ENCODE measurements around the gene IL6R.
"Not testable (repeated sequence)": the region's sequence is repeated elsewhere in the genome, so short reads cannot be mapped to it uniquely, and the experiment has no call there.

The IL6R gene

DNA sequence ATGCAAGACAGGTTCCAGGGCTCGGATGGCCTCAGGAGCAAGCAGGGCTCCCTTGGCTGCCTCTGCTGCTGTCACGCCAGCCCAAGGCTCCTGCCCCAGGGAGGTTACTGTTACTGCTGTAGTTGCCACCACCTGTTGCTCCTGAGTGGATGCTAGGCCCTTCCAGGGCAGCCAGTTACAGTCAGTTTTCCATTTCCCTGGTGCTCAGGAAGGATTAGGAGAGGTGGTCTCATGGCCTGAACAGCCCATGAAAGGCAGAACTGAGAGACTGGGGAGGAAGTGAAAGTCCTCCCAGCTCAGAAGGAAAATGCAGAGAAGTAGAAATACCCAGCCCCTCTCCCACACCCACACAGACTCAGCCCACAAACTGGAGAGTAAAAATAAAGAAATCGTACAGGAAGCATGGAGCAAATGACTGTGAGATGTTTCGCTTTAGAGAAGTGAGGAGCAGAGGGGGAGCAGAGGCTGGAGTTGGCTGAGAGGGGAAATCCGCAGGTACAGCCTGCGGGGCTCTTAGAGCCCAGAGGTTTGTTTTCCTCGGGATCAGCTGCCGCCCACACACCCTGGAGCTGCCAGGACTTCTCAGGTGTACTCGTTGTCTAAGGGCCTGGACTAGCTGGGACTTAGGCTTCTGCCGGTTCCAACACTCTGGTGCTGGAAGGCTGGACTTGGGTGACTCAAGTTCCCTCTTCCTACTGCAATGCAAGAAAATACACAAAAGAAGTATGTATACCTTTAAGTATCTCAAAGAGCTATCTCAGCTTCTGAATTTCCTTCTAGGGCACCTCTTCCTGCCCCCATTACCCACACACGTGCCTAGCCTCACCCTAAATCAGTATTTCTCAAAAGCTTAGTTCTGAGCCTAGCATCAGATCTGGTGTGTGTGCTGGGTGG, 2.3 kb downstream of the IL6R start:
- DNase-seq = no peak

DNA sequence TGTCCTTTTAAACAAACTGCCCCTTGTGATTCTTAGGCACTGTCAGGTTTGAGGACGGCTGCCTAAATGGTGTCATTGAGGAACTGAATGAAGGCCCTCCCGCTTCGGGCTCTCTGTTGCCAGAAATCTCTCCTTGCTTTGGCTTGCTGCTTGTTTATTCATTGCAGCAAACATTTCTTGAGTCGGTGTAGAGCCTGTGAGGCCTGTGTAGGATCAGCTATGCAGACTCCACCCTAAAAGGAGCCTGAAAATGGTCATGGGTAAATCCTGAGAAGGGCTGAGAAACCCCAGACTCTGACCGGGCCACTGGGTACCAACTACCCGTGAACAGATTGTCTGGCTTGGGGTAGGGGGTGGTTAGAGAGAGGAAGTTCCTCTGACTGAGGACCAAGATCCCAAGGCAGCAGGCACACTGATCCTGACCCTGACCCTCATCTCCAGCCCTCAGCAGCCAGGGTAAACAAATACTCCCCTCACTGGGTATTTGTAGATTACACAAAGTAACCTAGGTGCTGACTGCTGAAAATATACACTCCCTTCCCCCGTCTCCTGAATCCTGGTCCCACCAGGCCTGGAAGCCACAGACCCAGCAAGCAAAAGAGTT, 3.1 kb downstream of the IL6R start:
- DNase-seq = no peak

DNA sequence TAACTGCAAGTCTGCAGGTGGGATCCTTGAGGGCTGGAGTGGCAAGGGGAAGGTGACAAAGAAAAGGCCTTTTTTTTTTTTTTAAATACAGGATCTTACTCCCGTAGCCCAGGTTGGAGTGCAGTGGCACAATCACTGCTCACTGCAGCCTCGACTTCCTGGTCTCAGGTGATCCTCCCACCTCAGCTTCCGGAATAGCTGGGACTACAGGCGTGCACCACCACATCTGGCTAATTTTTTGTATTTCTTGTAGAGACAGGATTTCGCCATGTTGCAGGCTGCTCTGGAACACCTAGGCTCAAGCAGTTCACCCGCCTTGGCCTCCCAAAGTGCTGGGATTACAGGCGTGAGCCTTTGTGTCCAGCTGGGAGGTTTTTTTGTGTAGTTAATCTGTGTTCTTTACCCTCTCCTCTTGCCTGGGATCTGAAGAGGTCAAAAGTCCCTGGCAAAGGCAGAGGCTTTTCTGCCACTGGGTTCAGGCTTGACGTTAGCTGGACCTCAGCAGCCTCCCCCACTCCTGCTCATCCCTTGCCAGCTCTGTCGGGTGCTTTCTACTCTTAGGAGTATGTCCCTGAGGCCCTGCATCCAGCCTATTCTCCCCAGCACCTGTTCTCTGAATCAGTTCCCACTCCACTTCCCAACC, 5.2 kb downstream of the IL6R start:
- no peak for DNase-seq

DNA sequence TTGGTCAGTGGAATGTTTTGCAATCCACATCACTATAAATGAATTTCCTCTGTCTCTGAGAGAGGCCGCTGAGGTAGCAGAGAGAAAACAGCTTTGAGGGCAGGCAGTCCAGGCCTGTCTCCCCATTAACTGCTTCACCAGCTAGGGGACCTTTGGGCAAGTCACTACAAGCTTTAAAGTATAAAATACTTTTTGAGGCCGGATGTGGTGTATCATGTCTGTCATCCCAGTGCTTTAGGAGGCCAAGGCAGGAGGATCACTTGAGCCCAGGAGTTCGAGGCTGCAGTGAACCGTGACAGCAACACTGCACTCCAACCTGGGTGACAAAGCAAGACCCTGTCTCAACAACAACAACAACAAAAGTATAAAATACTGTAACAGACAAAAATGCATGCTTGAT, 6.4 kb downstream of the IL6R start:
- no peak for DNase-seq

DNA sequence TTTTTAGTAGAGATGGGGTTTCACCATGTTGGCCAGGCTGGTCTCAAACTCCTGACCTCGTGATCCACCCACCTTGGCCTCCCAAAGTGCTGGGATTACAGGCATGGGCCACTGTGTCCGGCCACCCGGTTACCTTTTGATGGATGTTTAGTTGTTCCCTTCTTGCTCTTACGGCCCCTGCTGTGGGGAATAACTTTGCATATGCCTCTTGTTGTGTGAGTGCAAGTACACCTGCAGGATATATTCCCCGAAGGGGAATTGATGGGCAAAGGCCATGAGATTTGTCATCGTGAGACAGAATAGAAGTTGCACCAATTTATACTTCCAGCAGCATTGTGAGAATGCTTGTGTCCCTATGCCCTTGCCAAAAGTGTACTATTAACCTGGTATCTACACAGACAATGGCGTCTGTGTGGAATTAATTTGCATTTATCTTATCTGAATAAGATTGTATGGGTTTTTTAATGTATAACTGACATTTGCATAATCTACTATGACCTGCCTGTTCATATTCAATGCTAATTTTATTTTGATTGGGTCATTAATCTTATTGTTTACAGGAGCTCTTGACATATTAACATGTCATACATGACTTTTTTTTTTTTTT, 8.1 kb downstream of the IL6R start:
- no peak for DNase-seq

DNA sequence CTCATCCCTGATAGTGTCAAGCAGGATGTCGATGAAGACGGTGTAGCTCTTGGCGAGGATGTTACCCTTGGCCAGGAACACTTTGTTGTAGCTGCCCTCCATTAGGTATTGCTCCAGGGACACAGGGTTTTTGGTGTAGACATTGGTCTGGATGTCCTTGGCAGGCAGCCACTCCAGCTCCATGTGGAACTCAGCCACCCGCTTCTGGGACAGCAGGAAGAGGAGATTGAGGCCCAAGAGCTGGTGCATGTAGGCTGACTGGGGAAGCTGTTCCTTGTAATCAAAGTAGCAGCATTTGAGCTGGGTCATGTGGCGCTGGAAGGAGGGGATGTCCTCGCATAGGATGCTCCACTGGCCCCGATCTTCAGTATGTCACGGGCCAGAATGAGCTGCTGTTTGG, 9.5 kb downstream of the IL6R start:
- no peak for DNase-seq

DNA sequence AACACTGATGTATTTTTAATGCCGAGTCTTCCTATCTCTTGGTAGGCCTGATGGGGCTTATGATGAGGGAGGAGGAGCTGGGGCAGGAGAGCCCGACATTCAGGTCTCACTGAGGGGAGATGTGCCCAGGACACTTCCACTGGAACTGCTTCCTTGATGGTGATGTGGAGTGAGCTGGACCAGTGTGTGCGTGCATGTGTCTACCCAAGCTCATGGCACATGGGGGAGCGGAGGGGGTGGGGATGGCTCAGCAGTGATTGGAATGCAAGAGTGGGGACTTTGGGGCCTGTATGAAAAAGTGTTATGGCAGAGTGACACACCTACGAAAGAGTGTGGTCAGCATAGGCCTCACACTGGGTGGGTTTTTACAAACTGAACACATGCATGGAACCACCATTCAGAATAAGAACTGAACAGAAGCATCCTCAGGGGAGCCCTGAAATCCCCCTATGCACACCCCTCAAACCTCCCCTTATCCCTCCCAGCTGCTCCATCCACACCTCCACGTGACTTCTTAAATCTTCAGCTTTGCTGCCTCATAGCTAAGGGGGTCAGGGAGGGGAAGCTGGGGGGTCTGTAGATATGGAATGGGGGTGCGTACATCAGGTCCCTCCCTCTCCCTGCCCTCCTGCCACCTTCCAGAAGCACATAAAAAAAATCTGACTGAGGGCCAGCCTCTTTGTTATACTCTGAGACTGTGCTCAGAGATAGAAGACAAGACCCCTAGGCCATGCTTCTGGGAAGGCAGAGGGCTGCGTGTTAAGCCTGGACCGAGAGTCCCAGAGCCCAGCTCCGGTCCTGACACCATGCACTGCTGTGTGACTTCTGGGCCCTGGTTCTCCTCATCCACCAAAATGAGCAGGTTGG, 11.6 kb downstream of the IL6R start:
- DNase-seq = no peak

DNA sequence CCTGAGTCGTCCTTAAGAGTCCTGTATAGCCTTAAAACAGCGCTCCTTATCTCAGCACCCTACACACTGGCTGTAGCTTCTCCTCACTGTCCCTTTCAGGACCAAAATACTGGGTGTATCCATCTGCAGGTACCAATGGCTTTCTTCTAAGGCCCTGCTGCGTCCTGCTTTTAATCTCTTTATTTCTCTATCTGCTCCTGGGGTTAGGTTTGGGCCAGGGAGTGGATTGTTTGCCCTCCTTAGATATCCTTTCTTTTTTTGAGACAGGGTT, 12.1 kb downstream of the IL6R start:
- no peak for DNase-seq

DNA sequence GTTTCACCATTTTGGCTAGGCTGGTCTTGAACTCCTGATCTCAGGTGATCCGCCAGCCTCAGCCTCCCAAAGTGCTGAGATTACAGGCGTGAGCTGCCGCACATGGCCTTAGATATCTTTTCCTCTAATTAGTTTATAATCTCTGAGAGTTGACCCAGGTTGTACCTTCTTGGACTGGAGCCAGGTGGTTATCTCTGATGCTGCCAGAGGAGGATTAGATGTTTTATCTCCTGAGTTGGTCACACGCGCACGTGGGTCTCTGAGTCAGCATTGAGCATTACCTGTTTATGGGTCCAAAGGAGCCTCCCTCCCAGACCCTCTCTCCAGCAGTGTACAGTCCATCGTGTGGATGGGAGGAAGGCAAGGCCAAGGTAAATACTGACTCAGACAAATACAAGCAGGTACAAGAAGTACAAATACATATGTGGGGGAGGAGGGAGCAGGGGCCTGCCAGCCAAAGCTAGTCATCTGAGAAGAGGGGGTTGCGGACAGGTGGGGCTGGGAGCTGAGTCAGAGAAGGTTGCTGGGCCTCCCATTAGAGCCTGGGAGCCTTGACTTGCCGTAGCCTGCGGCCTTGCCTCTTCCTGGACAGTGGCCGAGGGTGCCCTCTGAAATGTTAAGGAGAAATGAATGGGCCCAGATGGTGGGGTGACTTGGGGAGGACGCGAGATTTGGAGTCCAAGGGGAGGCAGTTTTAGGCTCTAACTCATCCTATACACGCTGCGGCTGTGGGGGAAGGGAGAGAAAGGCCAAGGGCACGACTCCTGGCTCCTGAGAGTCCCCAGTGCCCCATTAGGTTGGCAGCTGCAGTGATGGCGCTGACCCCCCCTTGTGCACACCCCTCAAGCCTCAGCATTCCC, 13.1 kb downstream of the IL6R start:
- no peak for DNase-seq

DNA sequence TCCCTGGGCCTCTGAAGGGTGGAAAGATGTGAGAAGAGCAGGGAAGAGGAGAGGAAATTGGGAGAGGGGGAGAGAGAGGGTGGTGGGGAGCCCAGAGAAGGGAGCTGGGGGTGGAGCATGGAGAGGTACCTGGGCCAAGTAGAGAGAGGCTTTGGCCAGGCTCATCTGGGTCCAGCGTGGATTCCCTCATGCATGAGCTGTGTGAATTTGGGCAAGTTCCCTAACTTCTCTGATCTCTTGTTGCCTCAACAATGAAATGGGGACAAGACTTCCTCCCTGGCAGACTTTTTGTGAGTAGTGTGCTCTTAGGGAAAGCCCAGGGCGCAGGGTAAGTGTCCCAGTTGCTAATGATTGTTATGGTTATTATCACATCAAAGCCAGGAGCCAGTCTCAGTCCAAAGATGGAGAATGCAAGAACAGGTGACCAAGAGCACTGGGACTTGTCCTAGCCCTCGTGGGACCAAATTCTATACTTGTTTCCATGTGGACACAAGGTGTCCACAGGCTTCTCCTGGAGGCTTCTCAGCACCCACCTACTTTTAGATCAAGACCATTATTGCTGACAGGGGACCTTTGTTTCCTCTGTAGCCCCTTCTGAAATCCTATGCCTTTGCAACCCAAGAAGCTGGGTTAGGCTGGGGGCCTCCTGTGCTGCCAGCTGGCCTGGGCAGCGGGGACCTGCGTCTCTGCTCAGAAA, 13.9 kb downstream of the IL6R start:
- DNase-seq = no peak

DNA sequence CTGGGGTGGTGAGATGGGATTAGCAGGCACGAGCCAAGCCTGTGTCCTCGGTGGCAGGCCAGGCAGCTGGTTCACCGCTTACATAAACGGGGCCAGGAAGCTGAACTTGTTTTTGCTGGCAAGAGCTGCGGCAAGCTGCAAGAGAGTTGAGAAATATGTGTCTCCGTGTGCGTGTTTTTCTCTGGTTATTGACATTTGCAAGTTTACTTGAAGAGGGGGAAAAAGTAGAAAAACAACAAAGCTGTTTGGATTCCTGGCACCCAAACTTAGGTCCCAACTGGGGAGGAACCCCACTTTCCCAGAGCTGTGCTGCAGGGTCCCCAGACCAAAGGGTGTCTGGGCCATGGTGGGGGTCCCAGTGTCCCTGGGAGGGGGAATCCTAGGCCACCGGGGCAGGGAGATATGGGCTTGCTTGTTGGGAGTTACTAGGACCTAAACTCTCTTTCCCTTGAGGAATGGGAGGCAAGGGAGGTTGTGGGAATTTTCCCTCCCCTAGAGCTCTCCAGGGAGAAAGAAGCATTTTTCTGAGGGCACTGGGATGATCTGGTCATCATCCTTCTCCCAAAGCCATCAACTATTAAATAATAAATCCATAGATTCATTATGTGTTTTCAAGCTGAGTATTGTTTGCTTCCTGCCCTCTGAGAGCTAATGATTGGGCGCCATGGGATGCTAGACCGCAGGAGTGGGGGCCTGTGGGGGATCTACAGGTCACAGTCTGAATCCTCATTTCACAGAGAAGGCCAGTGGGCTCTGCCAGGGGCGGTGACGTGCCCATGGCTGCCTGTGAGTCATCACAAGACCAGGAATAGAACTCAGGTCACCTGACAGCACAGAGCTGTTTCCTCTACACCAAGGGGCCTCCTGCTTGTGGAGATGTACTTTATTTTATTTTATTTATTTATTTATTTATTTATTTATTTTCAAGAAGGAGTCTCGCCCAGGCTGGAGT, 14.8 kb downstream of the IL6R start:
- no peak for DNase-seq

DNA sequence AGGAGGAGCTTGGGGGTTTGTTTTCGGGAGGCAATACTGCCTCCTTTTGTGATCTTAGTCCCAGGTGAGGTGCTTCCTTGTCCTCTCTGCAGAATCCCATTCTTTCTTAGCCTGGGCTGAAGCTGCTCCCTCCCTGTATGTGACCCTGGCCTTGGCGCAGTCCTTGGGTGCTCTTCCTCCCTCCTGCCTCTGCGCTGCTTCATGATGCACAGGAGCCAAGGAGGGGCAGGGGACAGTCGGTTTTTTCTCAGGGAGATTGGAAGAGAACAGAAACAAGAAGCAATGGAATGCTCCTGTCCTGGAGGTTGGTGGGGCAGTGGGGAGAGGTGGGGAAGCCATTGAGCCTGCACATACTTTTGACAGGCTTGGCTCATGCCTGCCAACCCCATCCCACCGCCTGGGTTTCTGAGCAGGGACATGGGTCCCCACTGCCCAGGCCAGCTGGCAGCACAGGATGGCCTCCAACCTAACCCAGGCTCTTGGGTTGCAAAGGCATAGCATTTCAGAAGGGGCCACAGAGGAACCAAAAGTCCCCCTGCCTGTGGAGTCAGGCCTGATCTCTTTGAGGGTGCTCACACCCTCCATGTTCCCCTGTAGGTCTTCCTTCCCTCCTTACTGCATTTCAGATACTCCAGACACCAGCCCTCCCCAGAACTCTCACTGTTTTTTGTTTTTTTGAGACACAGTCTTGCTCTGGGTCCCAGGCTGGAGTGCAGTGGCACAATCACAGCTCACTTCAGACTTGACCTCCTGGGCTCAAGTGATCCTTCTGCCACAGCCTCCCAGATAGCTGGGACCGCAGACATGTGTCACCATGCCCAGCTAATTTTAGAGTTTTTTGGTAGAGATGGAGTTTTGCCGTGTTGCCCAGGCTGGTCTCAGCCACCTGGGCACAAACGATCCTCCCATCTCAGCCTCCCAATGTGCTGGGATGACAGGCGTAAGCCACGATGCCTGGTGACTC, 16.1 kb downstream of the IL6R start:
- no peak for DNase-seq

DNA sequence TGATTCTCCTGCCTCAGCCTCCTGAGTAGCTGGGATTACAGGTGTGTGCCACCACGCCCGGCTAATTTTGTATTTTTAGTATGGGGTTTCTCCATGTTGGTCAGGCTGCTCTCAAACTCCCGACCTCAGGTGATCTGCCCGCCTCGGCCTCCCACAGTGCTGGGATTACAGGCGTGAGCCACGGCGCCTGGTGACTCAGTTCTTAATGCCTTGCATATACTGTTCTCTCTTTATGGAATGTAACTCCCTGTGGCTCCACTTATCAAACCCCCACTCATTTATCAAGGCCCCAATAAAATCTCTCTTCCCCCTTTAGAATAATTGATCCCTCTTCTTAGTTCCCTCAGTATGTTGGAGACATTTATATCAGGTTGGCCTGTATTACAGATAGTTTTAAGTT, 16.9 kb downstream of the IL6R start:
- not testable (repeated sequence) for DNase-seq

DNA sequence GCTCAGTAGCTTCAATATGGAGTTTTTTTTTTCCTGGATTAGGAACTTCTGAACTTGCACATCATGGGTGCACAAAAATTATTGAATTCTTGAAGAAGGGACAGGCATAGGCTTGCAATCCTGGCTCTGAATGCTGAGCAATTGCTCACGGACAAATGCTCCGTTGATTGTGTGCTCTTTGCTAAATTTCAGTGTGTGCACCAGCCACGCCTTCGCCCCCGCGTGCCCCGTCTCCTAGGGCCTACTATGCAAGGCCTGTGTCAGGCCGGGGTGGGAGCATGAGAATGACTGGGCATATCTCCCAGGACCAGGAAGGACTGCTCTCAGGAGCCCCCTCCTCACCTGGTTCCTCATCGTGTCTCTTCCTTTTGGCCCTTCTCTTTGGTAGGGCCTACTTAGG, 17.4 kb downstream of the IL6R start:
- no peak for DNase-seq

DNA sequence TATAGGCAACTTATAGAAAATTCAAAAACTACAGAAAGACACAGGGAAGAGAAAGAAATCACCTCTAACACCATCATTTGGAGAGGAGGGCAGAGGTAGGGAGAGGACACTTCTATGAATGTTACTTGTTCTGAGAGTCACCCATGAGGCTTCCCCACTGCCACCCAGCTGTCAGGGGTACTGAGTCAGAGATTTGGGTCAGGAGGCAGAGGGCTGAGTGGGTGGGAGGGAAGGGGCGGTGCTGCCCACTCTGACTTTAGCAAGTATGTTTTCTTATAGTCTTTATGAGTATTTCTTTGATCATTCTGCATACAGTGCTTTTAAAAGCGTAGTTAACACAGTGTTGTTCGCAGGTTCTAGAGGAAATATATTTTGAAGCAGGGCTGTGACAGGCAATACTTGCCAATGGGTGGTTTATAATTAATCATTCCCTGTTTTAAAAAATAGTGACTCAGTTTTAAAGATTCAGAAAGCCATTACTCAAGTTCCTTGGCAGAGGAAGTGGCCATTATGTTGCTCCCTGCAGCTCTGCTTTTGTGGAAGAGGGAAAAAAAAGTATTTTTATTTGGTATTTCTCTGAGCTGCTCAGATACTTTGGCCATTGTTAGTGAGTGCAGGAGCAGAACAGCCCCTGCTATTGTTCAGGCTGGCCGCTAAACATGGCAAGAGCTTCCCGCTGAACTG, 18.3 kb downstream of the IL6R start:
- DNase-seq = no peak

DNA sequence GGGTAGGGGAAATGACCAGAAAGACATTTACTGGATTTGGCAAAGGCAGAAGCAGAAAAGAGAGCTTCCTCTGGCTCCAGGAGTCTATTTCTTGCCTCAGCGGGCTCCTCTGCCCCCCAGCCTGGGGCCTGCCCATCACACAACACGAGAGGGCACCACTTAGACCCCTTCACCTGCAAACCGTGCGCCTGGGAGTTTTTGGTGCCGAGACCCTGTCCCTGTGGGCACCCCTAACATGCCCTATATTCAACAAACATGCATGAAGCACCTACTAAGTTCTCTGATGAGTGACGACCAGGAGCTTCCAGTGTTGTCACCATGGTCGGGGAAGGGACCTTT, 18.8 kb downstream of the IL6R start:
- no peak for DNase-seq

DNA sequence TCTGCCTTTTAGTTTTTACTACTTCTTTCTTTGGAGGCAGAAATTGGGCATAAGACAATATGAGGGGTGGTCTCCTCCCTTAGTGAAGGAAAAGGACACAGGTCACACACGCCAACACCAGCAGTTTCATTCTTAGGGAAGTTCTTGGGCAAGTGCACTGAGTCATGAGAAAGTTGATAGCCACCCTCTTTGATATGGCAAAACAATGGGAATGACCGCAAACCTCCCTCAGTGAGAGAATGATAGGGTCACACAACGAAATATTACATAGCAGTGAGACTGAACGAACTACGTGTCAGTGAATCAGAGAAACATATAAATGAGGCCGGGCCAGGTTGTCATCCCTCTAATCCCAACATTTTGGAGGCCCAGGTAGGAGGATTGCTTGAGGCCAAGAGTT, 20.0 kb downstream of the IL6R start:
- DNase-seq = no peak

All from NCI-H1930 (cell line).